Fibroblast of pulmonary artery (primary cell): ENCODE measurements around the gene THRA.
A peak's percentile ranks its signal among the peaks of the same experiment; 100 is the strongest.

ENCODE experiments used
- DNase-seq: peaks from one replicate; pipeline ENCODE4 v3.0.0-alpha.2; 2010; ENCODE audit warnings: low read depth
- H3K4me3 ChIP-seq: replicated peaks from 2 replicates; pipeline ENCODE4 v1.5.1; 2011; ENCODE audit warnings: low read depth, mild to moderate bottlenecking, control low read depth, low read length, moderate library complexity
- CTCF ChIP-seq: IDR thresholded peaks from 2 replicates; pipeline ENCODE4 v1.5.1; 2011; ENCODE audit warnings: mild to moderate bottlenecking, control low read depth, low read length, inconsistent platforms; ENCODE audit errors: missing control alignments

The THRA gene

GRCh38 chr17:40112191-40112711 lies 49.5 kb downstream of the THRA start:
- H3K4me3 ChIP-seq: no peak overlapping the region

DNA sequence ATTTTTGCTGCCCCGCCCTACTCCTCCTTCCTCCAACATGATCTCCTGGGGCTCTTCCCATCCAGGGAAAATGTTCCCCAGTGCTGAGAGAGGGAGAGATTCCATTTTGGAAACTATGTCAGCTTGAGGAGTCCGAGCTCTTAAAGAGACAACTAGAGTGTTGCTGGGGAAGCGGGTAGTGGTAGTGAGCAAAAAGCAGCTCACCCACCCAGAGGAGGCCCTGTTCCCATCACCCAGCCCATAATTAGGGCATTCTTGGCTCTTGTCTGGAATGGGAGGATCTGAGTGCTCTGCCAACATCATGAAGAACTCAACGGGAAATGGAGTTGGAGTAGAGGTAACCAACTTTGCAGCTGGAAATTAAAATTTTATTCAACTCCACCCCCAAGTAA lies 49.9 kb downstream of the THRA start:
- H3K4me3 ChIP-seq: no peak overlapping the region
- DNase-seq: no peak
- no peak for TF ChIP-seq CTCF

More at GRCh38 chr17:40112191-40112711, 49.5 kb downstream of the THRA start:
- no peak for DNase-seq
- TF ChIP-seq CTCF: no peak

DNA sequence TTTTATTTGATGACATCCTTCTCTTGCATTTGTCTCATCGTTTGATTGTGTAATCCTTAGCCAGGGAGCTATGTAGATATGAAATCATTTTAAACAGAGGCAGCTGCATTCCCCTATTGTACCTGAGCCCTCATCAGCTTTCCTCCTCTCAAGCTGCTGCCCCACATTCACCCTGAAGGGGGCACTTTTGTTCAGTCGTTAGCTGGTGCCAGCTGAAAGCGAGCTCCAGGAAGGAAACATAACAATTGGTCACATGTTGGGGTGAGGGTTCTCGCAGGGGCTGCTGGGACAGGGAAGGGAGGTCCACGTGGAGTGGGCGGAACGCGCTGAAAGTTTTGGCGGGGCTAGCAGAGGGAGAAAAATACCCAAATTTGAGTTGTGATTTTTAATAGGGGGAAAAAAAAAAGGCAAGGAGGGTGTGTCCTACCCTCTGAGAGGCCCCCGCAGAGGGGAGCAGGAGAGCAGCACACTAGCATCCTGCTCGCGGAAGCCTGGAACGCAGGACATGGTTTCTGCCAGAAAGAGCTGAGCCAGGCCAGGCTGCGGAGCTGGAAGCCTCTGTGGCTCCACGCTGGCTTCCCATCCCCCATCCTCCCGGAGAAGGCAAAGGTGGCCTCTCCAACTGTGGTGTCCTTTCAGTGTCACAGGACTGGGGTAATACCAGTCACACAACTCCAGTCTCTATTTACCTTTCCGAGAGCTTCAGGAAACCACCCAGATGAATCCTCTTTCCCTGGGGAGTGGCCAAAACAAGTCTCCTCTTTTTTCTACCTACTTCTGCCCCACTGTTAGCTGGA lies 50.5 kb downstream of the THRA start:
- DNase-seq: peak; percentile 97
- TF ChIP-seq CTCF: peak; percentile 76
- H3K4me3 ChIP-seq: peak overlapping the region; percentile 53

DNA sequence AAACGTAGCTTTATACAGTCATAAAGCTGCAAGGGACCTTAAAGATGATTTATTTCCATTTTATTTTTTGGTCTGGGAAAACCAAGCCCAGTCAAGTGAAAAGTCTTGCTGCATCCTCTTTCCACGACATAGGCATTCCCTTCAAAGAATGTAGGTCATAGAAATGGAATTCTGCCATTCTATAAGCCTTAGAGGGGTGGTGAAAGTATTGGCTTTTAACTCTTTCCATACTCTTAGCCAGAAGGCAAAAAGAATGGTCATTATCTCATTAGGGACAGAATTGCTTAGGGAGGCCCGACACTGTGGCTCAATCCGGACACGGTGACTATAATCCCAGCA lies 51.1 kb downstream of the THRA start:
- no peak for TF ChIP-seq CTCF
- peak; percentile 44 for DNase-seq
- no peak overlapping the region for H3K4me3 ChIP-seq

DNA sequence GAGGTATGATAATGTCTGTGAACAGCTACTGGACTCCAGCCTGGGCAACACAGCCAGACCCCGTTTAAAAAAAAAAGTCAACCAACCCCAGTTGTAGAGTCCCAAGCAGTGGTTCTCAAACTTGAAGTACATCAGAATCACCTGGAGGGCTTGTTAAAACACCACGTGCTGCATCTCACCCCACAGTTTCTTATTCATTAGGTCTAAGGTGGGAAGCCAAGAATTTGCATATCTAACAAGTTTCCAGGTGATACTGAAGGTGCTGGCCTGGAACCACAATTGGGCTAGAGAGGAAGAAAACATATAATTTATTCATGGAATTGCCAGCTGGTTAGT lies 52.3 kb downstream of the THRA start:
- no peak overlapping the region for H3K4me3 ChIP-seq
- TF ChIP-seq CTCF: no peak
- no peak for DNase-seq

- DNase-seq: peak; percentile 81
- TF ChIP-seq CTCF: no peak
- peak within 1 kb of the TSS; percentile 98 for H3K4me3 ChIP-seq
These were observed 58.7 kb downstream of the THRA start, which contains the start of gene MSL1 for GRCh38 chr17:40121181-40122135. MSL1 (plus strand) TSS chr17:40121971; CDS start chr17:40122613, 642 bp downstream.
